GM18526 (cell line): ENCODE measurements around the gene CD109.

Experiments
- POLR2A ChIP-seq: IDR thresholded peaks from 3 replicates; pipeline ENCODE4 v1.6.1; 2011; ENCODE audit not compliant: insufficient read length; ENCODE audit errors: extremely low read depth

Gene CD109

DNA sequence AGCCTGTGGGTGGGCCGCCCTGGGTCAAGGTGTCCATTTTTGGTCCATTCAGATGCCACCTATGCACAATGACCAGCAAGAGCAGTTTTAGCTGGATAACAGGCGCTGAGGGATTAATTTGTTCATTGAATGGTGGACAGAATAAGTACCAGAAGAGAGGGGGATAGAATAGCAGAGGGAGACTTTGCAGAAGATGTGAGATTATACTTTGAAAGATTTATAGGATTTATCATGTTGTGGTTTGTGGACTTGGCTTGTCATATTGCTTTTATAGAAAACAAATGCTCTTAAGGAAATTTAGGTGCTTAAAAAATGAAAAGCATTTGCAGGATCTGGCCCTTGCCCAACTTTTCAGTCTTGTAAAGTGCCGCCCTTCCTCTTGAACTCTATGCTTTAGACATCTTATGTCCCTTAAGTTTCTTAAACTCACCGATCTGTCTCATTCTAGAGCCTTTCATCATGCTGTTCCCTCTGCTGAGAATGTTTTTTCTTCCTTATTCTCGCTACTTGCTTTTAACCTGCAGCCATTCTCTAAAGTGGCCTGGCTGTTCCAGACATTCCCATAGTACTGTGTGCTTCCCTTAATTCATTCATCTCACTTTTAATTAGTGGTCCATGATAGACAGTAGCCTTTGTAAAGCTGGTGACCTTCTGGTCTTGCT lies 42.5 kb downstream of the CD109 start:
- TF ChIP-seq POLR2A: no peak

DNA sequence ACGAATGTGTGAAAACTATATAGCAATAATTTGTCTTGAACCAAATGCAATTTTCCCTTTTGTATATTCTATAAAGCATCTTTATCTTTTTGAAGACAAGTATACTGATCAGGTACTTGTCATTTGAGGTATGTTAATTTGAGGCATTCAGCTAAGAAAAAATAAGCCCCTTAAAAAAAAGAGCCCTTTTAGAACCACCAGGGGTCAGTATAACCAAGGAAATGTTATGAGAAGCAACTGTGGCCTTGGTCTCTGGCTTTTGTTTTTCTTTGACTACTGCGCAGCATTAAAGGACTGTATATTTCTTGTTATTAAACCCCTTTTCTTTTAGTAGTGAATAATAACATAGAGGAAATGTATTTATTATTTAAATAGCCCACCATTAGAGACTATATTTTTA lies 43.1 kb downstream of the CD109 start:
- TF ChIP-seq POLR2A: no peak

DNA sequence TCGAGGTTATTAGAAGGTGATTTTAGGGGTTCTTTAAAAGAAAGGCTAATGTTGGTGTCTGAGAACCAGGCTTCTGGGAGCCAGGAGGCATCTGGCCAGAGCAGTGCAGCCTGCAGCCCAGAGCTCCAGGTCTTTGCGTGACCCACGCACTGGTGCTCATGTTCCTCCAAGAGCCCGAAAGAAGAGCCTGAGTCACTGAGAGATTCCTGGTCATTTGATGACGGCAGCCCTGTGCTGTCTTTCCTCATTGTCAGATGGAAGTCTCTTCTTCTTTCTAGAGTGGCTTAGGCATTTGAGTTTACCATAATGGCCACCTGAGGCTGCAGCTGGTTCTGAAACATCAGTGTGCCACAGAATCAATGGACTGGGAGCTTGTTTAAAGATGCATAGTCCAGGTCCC lies 46.4 kb downstream of the CD109 start:
- TF ChIP-seq POLR2A: no peak

DNA sequence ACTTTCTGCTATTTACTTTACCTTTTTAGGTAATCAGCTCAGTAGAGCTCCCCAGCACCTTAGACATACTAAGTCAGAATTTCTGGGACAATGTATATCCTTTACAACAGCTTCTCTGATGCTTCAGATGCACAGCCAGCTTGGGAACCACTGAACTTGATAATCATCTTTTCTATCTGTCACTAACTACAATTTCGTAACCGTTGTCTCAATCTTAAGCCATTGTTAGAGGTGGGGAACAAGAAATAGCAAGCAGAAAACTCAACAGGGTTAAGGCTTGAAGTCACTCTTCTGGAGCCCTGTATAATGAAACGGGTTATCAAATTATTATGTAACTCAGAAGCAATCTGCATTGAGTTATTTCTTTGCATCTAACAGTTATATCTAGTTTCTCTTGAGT lies 47.1 kb downstream of the CD109 start:
- no peak for TF ChIP-seq POLR2A

DNA sequence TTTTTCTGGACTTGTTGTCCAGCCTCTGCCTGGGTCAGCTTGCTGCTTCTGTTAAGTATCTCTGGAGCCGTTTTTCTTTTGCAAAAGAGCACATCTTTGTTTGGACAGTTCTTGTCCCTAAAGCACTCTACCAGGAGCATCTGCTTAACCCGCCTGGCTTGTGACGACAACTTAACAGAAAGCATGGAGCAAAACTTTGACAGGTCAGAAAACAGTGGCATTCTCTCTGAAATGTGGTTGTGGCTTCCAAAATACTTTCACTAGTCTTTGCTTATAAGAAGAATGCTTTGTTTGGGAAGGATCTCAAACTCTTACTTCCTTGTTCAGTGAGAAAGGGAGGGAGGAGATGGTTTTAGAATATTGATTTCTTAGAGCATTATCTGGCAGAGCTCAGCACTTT lies 47.6 kb downstream of the CD109 start:
- TF ChIP-seq POLR2A: no peak

DNA sequence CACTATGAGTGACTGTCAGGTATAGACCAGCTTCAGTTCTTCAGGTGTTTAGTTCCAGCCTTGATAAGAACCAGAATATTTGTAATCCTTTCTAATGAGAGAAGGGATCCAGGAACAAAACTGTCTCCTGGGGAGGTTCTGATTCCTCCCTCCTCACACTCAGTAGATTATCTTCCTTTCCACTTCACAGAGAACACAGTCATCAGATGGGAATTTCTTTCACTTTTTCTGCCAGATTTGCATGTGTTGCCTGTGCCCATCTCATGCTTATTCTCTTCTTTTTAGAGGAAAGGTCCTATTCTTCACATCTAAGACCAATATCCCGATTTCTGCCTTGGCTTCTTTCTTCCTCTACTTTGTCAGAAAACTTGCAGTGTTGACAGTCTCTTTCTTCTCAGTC lies 50.8 kb downstream of the CD109 start:
- no peak for TF ChIP-seq POLR2A

DNA sequence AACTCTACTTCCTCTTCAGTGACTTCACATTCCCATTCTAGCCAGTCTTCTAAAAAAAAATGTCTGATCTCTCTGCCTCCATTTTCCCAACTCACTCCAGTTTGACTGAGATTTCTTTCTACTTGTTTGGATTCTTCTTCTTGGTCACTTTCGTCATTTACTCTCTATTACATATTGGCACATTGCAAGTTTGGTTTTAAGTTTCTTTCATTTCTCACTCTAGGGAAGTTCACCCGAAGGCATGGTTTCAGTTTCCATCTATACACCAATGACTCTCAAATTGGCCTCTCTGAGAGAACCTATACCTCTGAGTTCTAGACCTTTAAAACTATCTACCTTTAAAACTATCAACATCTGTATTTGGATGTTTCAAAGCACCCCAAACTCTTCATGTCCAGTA lies 51.3 kb downstream of the CD109 start:
- TF ChIP-seq POLR2A: no peak

DNA sequence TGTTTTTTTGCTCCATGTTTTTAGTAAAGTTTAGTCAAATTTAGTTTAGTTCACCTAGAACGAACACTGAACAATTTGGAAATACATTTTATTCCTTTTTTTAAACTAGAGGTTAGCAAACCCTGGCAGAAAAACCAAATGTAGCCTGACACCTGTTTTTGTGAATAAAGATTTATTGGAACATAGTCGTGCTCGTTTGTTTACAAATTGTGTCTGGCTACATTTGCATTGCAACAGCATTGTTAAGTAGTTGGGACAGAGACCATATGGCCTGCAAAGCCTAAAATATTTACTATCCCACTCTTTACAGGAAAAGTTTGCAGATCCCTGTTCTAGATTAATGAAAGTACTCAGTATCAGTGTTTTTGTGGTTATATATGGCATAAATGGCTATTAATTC lies 56.9 kb downstream of the CD109 start:
- TF ChIP-seq POLR2A: no peak

DNA sequence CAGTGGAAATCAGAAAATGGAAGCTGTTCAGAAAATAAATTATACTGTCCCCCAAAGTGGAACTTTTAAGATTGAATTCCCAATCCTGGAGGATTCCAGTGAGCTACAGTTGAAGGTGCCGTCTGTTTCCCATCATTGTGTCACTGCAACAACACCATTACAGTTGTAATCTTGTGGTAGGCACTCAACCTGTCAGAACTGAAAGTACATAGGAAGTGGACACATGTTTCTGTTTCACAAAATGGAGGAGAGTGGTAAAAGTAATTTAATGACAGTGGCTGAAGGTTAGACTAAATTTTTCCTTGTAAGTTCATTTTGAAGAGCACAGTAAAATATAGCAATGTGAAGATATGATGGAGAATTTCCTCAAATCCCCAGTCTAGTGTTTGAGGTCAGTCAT lies 70.0 kb downstream of the CD109 start:
- no peak for TF ChIP-seq POLR2A

DNA sequence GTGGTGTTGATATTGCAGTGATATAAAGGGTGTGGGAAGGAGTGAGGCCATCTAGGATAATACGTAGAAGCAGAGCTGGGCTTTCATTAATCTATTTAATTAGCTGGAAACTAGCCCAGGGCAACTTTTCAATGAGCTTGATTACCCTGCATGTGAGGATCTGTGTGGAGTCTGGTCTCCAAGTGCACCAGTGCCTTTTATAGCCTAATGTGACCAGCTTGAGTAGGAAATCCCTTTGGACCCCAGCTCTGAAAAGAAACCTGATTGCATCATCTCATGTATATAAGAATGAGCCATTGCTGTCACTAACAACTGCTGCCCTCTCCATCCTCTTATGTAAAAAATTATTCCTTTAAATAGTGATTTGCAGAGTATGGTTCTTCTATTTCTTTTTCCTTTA lies 72.6 kb downstream of the CD109 start:
- no peak for TF ChIP-seq POLR2A

DNA sequence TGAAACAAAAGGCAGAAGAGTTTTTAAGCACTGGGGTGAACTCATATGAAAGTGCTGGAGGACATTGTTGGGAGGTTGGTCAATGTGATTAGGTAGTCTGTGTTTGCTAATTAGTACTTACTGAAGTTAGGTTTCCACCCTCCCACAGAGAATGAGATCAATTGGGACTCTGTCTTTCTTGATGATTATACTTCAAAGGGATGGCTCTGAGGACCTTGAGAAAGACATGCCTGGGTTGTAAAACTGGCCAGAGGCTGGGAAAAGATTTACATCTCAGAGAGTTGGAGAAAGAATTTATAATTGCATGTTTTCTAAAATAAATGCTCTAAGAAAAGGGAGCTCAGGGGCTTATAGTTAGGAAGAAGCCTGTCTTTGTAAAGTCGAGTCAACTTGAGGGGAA lies 74.0 kb downstream of the CD109 start:
- no peak for TF ChIP-seq POLR2A

DNA sequence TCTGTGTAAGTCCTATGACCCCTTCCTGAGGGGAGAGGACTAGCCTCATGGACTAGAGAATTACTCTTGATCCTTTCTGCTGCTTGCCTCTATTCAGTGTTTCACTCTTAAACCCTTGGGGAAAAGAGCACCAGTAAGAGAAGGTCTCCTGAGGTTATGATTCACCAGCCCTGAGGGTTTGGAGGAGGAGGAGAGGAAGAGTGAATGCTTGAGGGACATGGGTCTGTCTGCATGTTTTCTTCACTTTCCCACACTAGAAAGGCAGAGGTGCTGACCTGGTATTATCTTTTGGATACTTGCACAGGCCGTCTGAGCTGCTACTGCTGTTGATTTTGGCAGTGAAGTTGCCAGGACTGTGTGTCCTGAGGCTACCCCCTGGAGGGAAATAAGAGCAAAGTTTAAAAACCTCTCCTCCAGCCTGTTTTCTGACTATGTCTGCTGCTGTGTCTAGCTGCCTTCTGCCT lies 78.3 kb downstream of the CD109 start:
- no peak for TF ChIP-seq POLR2A

DNA sequence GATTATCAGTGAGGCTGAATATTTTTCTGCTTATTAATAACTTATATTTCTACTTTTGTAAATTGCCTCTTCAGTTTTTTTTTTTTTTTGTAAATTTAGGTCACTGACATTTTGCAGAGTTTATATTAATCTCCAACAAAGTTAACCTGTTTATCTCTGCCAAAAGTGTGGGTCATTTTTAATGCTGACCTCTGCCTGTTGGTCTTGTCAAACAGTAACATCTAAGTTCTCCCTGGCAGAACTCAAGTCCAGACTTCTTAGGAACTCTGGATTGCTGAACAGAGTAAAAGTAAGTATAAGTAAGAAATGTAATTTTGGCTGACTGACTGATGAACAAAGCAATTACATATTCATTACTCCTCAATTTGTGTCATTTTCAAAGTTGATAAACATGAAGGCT lies 83.9 kb downstream of the CD109 start:
- TF ChIP-seq POLR2A: no peak

DNA sequence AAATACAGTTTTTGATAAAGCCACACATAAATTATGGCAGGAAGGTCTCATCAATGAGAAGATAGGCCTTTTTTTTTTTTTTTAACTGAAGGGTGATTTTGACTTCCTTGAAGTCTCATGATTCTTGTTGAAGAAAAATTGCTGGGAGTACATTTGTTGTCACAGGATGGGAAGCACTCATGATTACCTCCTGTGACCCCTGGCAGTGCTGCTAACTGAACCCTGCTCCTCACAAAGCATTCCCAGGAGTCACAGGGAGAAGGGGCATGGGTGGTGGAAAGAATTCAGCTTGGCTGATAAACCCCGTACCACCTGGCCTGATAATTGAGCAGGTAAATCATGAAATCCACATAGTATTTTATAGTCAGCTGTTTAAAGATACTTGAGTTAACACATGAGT lies 86.9 kb downstream of the CD109 start:
- TF ChIP-seq POLR2A: no peak

DNA sequence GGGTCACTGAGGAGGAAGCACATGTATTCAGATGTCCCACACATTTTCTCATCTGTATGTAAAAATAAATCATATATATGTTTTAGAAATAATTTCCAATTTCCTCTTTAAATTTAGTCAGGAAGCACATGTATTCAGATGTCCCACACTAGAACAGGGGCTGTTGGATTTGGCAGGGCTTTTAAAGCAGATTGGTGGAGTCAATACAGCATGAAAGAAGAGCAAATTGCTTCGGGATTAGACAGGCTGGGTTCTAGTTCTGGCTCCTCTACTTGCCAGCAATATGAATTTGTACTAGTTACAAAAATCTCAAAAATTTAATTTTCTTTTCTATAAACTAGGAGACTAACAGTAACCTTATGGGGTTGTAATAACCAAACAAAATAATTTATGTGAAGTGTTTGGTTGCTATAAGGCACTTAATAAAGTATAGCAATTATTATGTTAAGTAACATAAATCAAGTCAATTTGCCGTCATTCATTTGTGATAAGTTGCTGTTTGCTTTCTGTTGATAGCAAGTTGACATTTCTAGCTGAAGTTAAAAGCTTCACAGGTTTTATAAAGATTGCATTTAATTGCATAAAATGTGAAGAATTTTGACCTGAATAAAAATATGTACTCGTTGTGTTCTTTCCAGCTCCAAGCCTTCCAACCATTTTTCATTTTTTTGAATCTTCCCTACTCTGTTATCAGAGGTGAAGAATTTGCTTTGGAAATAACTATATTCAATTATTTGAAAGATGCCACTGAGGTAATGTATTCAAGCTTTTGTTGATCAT lies 88.9 kb downstream of the CD109 start:
- TF ChIP-seq POLR2A: no peak

DNA sequence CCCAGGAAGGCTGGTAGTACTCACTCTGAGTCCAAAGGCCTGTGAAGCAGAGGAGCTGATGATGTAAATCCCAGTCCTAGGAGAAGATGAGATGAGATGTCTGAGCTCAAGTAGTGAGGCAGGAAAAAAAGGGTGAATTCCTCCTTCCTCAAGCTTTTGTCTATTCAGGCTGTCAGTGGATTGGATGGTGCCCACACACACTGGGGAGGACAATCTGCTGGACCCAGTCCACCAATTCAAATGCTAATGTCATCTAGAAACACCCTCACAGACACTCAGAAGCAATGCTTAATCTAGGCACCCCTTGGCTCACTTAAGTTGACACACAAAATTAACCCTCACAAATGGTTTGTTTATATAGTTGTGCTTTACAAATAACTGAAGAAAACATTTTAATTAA lies 94.6 kb downstream of the CD109 start:
- no peak for TF ChIP-seq POLR2A

DNA sequence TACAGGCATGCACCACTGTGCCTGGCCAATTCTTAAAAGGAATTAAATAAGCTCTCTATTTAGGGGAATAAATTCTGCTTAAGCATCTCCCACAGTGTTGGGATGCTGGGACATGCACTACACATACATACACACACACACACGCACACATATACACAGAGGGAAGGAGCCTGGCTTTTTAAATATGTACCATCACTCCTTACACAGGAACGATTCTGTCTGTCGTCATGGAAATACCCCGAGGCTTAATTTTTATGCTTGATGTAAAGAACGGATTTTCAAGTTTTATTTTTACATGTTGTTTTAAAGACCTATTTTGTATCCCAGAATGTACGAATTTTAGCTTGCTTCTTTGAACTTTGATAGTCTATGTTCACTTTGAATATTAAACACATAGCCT lies 95.3 kb downstream of the CD109 start:
- TF ChIP-seq POLR2A: no peak
